Astrocyte of the spinal cord (primary cell): Measurements from ENCODE around the gene RBMY1F.
"Not testable (repeated sequence)": the region's sequence is repeated elsewhere in the genome, so short reads cannot be mapped to it uniquely, and the experiment has no call there.

ENCODE experiments used
- DNase-seq: peaks from one replicate; pipeline ENCODE4 v3.0.0; 2011; ENCODE audit warnings: low read depth, low spot score
- H3K4me3 ChIP-seq: 2 replicates; pipeline ENCODE4 v1.5.1; 2011; ENCODE audit warnings: low read depth, mild to moderate bottlenecking, low read length, moderate library complexity
- in situ Hi-C: cut with HindIII; loops from 2 replicates; pipeline ENCODE4 v1.10.0; 2017; ENCODE audit warnings: low sequenced_read_pairs

Gene RBMY1F

GRCh38 chrY:22182823-22183222 is at the start of gene RBMY1F:
Gene RBMY1F (minus strand): TSS chrY:22182923. CDS start chrY:22180969, 1,954 bp downstream.
- in situ Hi-C loops, H3K4me3 ChIP-seq, DNase-seq: not testable (repeated sequence)

DNA sequence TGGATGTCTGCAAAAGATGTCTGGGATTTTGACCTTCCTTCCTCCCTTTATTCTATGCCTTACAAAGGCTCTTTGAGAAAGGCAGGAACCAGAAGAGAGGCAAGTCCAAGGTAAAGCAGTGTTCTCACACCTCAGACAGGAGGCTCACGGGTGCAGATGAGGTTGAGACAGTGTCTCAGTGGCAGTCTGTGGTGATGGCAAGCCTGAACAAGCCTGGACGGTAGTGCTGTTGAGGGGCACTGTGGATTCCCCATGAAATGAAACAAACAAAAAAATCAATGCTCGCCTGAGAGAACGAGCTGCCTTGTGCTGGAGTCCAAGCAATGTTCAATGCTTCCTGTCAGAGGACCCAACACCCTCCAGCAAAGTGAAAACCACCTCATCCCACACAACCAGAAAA is 31.6 kb downstream of the RBMY1F start:
- H3K4me3 ChIP-seq, in situ Hi-C loops, DNase-seq: not testable (repeated sequence)

- DNase-seq, in situ Hi-C loops, H3K4me3 ChIP-seq: not testable (repeated sequence)
These were observed 41.6 kb downstream of the RBMY1F start for GRCh38 chrY:22141011-22141695.

DNA sequence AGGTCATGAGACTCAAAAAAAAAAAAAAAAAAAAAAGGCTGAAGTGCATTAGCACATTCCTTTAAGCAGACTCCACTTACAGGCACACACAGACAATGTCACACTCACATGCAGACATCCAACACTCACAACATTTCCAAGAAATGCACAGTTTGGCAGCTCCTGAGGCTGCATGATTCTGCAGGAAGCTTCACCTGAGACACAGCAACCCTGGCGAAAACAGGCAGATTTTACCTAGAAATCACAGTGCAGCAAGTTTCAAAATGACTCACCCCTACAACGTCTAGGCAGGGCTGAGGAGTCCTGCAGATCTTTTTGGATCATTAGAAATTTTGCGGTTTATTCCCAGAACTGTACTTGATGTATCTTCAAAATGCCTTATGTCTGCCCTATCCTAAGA is 48.0 kb downstream of the RBMY1F start:
- in situ Hi-C loops, DNase-seq, H3K4me3 ChIP-seq: not testable (repeated sequence)

- H3K4me3 ChIP-seq, DNase-seq, in situ Hi-C loops: not testable (repeated sequence)
These were observed 52.2 kb downstream of the RBMY1F start for GRCh38 chrY:22130494-22130893.
